Smooth muscle cell (in vitro differentiated cells): Measurements from ENCODE around the gene FAM53B. TPM values are rescaled to one million over a fixed set of nuclear protein-coding genes. Genes with fewer than 3 reads are reported as not detected.

Source experiments
- DNase-seq: peaks from one replicate; lab custom pipeline; 2025; ENCODE audit not compliant: unreplicated experiment; lab: John Stamatoyannopoulos, UW
- H2AFZ ChIP-seq: fragments of 200-600 bp; sonication (generic); 2 replicates; pipeline ENCODE4 v1.6.0; 2016; ENCODE audit warnings: antibody characterized with exemption, low read depth, mild to moderate bottlenecking
- H3F3A ChIP-seq: fragments of 200-600 bp; sonication (generic); 2 replicates; pipeline ENCODE4 v1.6.0; 2017; ENCODE audit warnings: antibody characterized with exemption, low read depth
- H3K27ac ChIP-seq: fragments of 200-600 bp; sonication (generic); 2 replicates; pipeline ENCODE4 v1.5.1; 2016; ENCODE audit warnings: low read depth, mild to moderate bottlenecking
- H3K27me3 ChIP-seq: fragments of 200-600 bp; sonication (generic); 2 replicates; pipeline ENCODE4 v1.6.1; 2016; ENCODE audit warnings: low read depth, mild to moderate bottlenecking
- H3K36me3 ChIP-seq: fragments of 200-600 bp; sonication (generic); 2 replicates; pipeline ENCODE4 v1.5.1; 2016; ENCODE audit warnings: low read depth
- H3K4me1 ChIP-seq: fragments of 200-600 bp; sonication (generic); 2 replicates; pipeline ENCODE4 v1.5.1; 2016; ENCODE audit warnings: low read depth
- H3K4me2 ChIP-seq: fragments of 200-600 bp; sonication (generic); 2 replicates; pipeline ENCODE4 v1.6.0; 2016; ENCODE audit warnings: mild to moderate bottlenecking
- H3K4me3 ChIP-seq: fragments of 200-600 bp; sonication (generic); 2 replicates; pipeline ENCODE4 v1.5.1; 2016; ENCODE audit warnings: mild to moderate bottlenecking
- H3K79me2 ChIP-seq: fragments of 200-600 bp; sonication (generic); 2 replicates; pipeline ENCODE4 v1.6.0; 2016; ENCODE audit warnings: low read depth, mild to moderate bottlenecking
- H3K9ac ChIP-seq: fragments of 200-600 bp; sonication (generic); 2 replicates; pipeline ENCODE4 v1.6.0; 2016; ENCODE audit warnings: low read depth
- H3K9me3 ChIP-seq: fragments of 200-600 bp; sonication (generic); replicated peaks from 2 replicates; pipeline ENCODE4 v1.5.1; 2016; ENCODE audit warnings: low read depth
- H4K20me1 ChIP-seq: fragments of 200-600 bp; sonication (generic); 2 replicates; pipeline ENCODE4 v1.6.0; 2016; ENCODE audit warnings: low read depth
- WGBS: methylation state at CpG from one replicate; pipeline ENCODE4 v1.1.7; 2016; ENCODE audit warnings: low lambda C conversion rate; 5-methylcytosine and 5-hydroxymethylcytosine counted together
- polyA plus RNA-seq: library from polyadenylated mRNA; unstranded; fragments of >200 nt; fragmentation: Nextera tagmentation; extraction: Ambion mirVana; gene quantifications from 2 replicates; pipeline ENCODE4 v1.2.1, GENCODE V29; 2016
- total RNA-seq: library from RNA; depleted of rRNA; stranded (reverse); fragments of >200 nt; gene quantifications from 2 replicates; pipeline ENCODE4 v1.2.3, GENCODE V29; 2014
- TF ChIP-seq, protein P1 (sequence below): fragments of 200-600 bp; sonication (generic); IDR thresholded peaks from 2 replicates; pipeline ENCODE4 v1.5.1; 2017; ENCODE audit warnings: borderline replicate concordance, mild to moderate bottlenecking, antibody characterized with exemption; ENCODE audit not compliant: insufficient read depth, poor library complexity, severe bottlenecking

The FAM53B gene
- total and polyA plus RNA-seq, 2 experiments from 2014 or later = 5.5 to 6.2 TPM

GRCh38 chr10:124732931-124733570, 11.1 kb downstream of the FAM53B start:
- Histone ChIP-seq H3K9ac (no peak overlapping the region), H4K20me1 (peaks cover 83% of the 10 kb centered on the region), H3K4me3 (no peak overlapping the region), H3K36me3 (no peaks in the 10 kb centered on the region), H3K4me1 (peaks cover 3% of the 10 kb centered on the region), H3K4me2 (no peak overlapping the region), H3K27me3 (no peaks in the 10 kb centered on the region), H3K9me3 (no peaks in the 10 kb centered on the region), H3K27ac (peak overlapping the region; percentile 62), H3F3A (peaks cover 3% of the 10 kb centered on the region), H3K79me2 (peaks cover 5% of the 10 kb centered on the region), H2AFZ (no peak overlapping the region)
- DNase-seq = no peak
- 81% methylated on average over 14 of the region's 14 CpGs for WGBS
- TF ChIP-seq, protein P1, sequence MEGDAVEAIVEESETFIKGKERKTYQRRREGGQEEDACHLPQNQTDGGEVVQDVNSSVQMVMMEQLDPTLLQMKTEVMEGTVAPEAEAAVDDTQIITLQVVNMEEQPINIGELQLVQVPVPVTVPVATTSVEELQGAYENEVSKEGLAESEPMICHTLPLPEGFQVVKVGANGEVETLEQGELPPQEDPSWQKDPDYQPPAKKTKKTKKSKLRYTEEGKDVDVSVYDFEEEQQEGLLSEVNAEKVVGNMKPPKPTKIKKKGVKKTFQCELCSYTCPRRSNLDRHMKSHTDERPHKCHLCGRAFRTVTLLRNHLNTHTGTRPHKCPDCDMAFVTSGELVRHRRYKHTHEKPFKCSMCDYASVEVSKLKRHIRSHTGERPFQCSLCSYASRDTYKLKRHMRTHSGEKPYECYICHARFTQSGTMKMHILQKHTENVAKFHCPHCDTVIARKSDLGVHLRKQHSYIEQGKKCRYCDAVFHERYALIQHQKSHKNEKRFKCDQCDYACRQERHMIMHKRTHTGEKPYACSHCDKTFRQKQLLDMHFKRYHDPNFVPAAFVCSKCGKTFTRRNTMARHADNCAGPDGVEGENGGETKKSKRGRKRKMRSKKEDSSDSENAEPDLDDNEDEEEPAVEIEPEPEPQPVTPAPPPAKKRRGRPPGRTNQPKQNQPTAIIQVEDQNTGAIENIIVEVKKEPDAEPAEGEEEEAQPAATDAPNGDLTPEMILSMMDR = no peak

DNA sequence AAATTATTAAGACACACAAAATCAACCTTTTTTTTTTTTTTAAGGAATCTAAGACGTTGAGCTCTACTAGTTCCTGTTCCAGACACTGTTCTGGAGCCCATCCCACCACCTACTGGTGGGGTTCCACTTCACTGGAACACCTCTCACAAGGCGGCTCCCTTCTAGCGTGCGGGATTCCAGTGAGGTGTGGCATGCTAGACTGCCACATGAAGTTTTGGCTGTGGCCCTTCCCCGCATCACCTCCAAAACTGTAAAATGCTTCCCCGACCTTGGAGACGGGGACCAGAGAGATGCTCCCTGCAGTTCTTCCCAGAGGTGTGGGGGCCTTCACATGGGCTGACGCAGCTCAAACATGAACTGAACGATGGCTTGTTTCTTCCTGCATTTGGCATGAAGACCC, 12.6 kb downstream of the FAM53B start:
- no peak overlapping the region for H3K9ac ChIP-seq
- TF ChIP-seq, protein P1 = no peak
- WGBS = 94% methylated on average over 9 of the region's 9 CpGs
- H4K20me1 ChIP-seq = peaks cover 83% of the 10 kb centered on the region
- no peaks in the 10 kb centered on the region for H3K36me3 ChIP-seq
- no peaks in the 10 kb centered on the region for H3K9me3 ChIP-seq
- peaks cover 3% of the 10 kb centered on the region for H3F3A ChIP-seq
- H2AFZ ChIP-seq = no peak overlapping the region
- H3K27me3 ChIP-seq = no peaks in the 10 kb centered on the region
- H3K27ac ChIP-seq = no peak overlapping the region
- H3K4me2 ChIP-seq = no peak overlapping the region
- peaks cover 5% of the 10 kb centered on the region for H3K79me2 ChIP-seq
- DNase-seq = no peak
- no peak overlapping the region for H3K4me3 ChIP-seq
- peaks cover 3% of the 10 kb centered on the region for H3K4me1 ChIP-seq

DNA sequence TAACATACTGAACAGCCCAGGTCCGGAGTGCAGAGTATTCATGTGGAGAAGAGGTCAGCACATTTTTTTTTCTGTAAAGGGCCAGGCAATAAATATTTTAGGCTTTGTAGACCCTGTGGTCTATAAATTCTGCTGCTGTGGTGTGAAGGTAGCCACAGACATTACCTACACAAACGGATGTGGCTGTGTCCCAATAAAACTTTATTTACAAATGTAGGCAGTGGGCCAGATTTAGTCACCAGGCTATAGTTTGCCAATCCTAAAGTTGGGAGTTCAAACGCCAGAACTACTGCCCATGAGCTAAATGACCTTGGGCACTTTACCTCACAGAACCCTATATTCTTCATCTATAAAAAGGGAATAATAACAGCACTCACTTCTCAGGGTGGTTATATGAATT, 13.4 kb downstream of the FAM53B start:
- TF ChIP-seq, protein P1 = no peak
- no peak for DNase-seq
- H3K9ac ChIP-seq = no peak overlapping the region
- no peaks in the 10 kb centered on the region for H3K27me3 ChIP-seq
- H3K27ac ChIP-seq = no peak overlapping the region
- H2AFZ ChIP-seq = no peak overlapping the region
- no peaks in the 10 kb centered on the region for H3K36me3 ChIP-seq
- no peak overlapping the region for H3K4me2 ChIP-seq
- H4K20me1 ChIP-seq = peaks cover 81% of the 10 kb centered on the region
- no peak overlapping the region for H3K4me3 ChIP-seq
- 90% methylated on average over 3 of the region's 3 CpGs for WGBS
- peaks cover 3% of the 10 kb centered on the region for H3K4me1 ChIP-seq
- no peaks in the 10 kb centered on the region for H3K9me3 ChIP-seq
- H3F3A ChIP-seq = peaks cover 3% of the 10 kb centered on the region
- H3K79me2 ChIP-seq = peaks cover 5% of the 10 kb centered on the region
